ENCODE data around the gene AKR1C2. TPM values are rescaled to one million over a fixed set of nuclear protein-coding genes. Genes with fewer than 3 reads are reported as not detected.

Gene AKR1C2
- total RNA-seq, 1 donor from 2014 or later, result 0.41 TPM

DNA sequence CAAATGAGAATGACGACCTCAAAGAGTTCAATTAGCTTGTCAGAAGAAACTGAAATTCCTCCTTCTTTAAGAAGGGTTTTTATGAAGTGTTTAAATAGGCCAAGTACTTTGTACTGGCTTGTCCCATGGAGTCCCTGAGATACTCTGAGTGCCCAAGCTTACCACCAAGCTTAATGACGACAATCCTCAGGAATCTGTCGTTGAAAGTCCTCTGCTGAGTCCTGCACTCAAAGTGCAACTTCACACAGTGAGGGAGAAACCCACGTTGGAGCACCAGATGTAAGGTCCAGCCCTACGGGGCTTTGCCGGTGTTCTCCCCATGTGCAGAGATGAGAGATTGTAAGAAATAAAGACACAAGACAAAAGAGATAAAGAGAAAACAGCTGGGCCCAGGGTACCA, 42.8 kb upstream of the AKR1C2 start:
- Histone ChIP-seq H3K27ac (ENCODE audit: low read depth, low read length) (no peak overlapping the region), H3K4me1 (ENCODE audit: insufficient read depth, low read length) (no peaks in the 10 kb centered on the region), H3K27me3 (ENCODE audit: insufficient read depth, low read length) (no peaks in the 10 kb centered on the region), H3K79me2 (ENCODE audit: insufficient read depth, low read length) (no peaks in the 10 kb centered on the region), H3K9me3 (ENCODE audit: insufficient read depth, low read depth, low read length) (no peaks in the 10 kb centered on the region), H3K4me3 (ENCODE audit: insufficient read depth, low read depth, low read length) (no peak overlapping the region), H3K9ac (ENCODE audit: low read length) (no peak overlapping the region), H4K20me1 (ENCODE audit: insufficient read depth, low read length) (no peaks in the 10 kb centered on the region), H2AFZ (ENCODE audit: low read depth, low read length) (no peak overlapping the region), H3K36me3 (ENCODE audit: insufficient read depth, low read length) (no peaks in the 10 kb centered on the region), H3K4me2 (ENCODE audit: low read length) (no peak overlapping the region)
- H3K36me3 Mint-ChIP-seq (ENCODE audit: low read depth, unreplicated experiment), result no peaks in the 10 kb centered on the region
- H3K27ac Mint-ChIP-seq (ENCODE audit: unreplicated experiment), result no peak overlapping the region
- TF ChIP-seq EZH2 (IDR thresholded peaks at IDR 0.05; ENCODE audit: insufficient read depth, low read length), result no peak
- TF ChIP-seq, protein P1, sequence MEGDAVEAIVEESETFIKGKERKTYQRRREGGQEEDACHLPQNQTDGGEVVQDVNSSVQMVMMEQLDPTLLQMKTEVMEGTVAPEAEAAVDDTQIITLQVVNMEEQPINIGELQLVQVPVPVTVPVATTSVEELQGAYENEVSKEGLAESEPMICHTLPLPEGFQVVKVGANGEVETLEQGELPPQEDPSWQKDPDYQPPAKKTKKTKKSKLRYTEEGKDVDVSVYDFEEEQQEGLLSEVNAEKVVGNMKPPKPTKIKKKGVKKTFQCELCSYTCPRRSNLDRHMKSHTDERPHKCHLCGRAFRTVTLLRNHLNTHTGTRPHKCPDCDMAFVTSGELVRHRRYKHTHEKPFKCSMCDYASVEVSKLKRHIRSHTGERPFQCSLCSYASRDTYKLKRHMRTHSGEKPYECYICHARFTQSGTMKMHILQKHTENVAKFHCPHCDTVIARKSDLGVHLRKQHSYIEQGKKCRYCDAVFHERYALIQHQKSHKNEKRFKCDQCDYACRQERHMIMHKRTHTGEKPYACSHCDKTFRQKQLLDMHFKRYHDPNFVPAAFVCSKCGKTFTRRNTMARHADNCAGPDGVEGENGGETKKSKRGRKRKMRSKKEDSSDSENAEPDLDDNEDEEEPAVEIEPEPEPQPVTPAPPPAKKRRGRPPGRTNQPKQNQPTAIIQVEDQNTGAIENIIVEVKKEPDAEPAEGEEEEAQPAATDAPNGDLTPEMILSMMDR (IDR thresholded peaks at IDR 0.05; ENCODE audit: insufficient read depth, low read depth, low read length), result no peak
- no peak overlapping the region for H3K4me3 Mint-ChIP-seq (ENCODE audit: unreplicated experiment)
- peaks cover 2% of the 10 kb centered on the region for H3K4me1 Mint-ChIP-seq (ENCODE audit: low read depth, unreplicated experiment)
- H3K27me3 Mint-ChIP-seq (ENCODE audit: low read depth, unreplicated experiment), result peaks cover 2% of the 10 kb centered on the region
- FAIRE-seq (no peak), DNase-seq (ENCODE audit: low read depth) (no peak)
- H3K9me3 Mint-ChIP-seq (ENCODE audit: unreplicated experiment), result no peaks in the 10 kb centered on the region

DNA sequence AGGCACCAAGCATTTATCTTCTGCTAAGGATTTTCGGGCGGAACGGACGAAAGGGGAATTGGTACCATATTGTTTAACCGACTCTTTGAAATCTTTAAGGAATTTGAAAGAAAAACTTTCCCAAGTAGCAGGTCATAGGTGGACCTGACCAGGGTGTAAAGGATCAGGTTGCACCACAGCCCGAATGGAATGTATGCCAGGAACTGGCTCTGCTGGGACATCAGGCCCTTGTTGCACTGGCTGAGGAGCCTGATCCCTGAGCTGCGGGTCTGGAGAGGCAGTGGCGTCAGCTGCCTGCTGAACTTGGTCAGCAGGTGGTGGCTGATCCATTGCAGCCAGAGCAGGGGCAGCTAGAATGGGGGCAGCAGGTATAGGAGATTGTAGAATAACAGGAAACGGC, 41.4 kb upstream of the AKR1C2 start:
- Histone ChIP-seq H2AFZ (ENCODE audit: low read depth, low read length) (no peak overlapping the region), H3K9ac (ENCODE audit: low read length) (no peak overlapping the region), H3K27ac (ENCODE audit: low read depth, low read length) (no peak overlapping the region), H3K36me3 (ENCODE audit: insufficient read depth, low read length) (no peaks in the 10 kb centered on the region), H3K4me2 (ENCODE audit: low read length) (no peak overlapping the region), H3K27me3 (ENCODE audit: insufficient read depth, low read length) (no peaks in the 10 kb centered on the region), H3K4me1 (ENCODE audit: insufficient read depth, low read length) (no peaks in the 10 kb centered on the region), H3K9me3 (ENCODE audit: insufficient read depth, low read depth, low read length) (no peaks in the 10 kb centered on the region), H3K79me2 (ENCODE audit: insufficient read depth, low read length) (no peaks in the 10 kb centered on the region), H3K4me3 (ENCODE audit: insufficient read depth, low read depth, low read length) (no peak overlapping the region), H4K20me1 (ENCODE audit: insufficient read depth, low read length) (no peaks in the 10 kb centered on the region)
- Mint-ChIP-seq H3K9me3 (ENCODE audit: unreplicated experiment) (peaks cover 3% of the 10 kb centered on the region), H3K27ac (ENCODE audit: unreplicated experiment) (no peak overlapping the region), H3K36me3 (ENCODE audit: low read depth, unreplicated experiment) (no peaks in the 10 kb centered on the region), H3K4me3 (ENCODE audit: unreplicated experiment) (no peak overlapping the region), H3K4me1 (ENCODE audit: low read depth, unreplicated experiment) (peaks cover 8% of the 10 kb centered on the region), H3K27me3 (ENCODE audit: low read depth, unreplicated experiment) (peaks cover 2% of the 10 kb centered on the region)
- no peak for TF ChIP-seq EZH2 (IDR thresholded peaks at IDR 0.05; ENCODE audit: insufficient read depth, low read length)
- TF ChIP-seq, protein P1 (IDR thresholded peaks at IDR 0.05; ENCODE audit: insufficient read depth, low read depth, low read length), result no peak
- DNase-seq (ENCODE audit: low read depth) (no peak), FAIRE-seq (no peak)

DNA sequence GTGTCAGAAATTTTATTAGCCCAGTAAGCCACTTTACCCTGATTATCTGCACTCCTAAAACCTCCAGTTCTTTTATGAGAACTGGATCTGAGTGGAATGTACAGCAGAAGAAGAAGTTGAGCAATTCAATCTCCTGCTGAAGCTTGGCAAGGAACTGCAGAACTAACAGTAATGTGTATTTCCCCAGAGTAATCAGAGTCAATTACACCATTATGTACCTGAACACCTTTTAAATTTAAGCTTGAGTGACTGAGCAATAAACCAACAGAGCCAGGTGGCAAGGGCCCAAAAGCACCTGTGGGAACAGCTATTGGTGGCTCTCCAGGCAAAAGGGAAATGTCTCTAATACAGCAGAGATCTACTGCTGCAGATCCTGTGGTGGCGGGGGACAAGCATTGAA, 40.1 kb upstream of the AKR1C2 start:
- Histone ChIP-seq H3K36me3 (ENCODE audit: insufficient read depth, low read length) (no peaks in the 10 kb centered on the region), H3K4me2 (ENCODE audit: low read length) (no peak overlapping the region), H4K20me1 (ENCODE audit: insufficient read depth, low read length) (no peaks in the 10 kb centered on the region), H3K9ac (ENCODE audit: low read length) (no peak overlapping the region), H3K9me3 (ENCODE audit: insufficient read depth, low read depth, low read length) (no peaks in the 10 kb centered on the region), H3K27ac (ENCODE audit: low read depth, low read length) (no peak overlapping the region), H2AFZ (ENCODE audit: low read depth, low read length) (no peak overlapping the region), H3K4me3 (ENCODE audit: insufficient read depth, low read depth, low read length) (no peak overlapping the region), H3K4me1 (ENCODE audit: insufficient read depth, low read length) (no peaks in the 10 kb centered on the region), H3K27me3 (ENCODE audit: insufficient read depth, low read length) (no peaks in the 10 kb centered on the region), H3K79me2 (ENCODE audit: insufficient read depth, low read length) (no peaks in the 10 kb centered on the region)
- peaks cover 3% of the 10 kb centered on the region for H3K9me3 Mint-ChIP-seq (ENCODE audit: unreplicated experiment)
- H3K36me3 Mint-ChIP-seq (ENCODE audit: low read depth, unreplicated experiment), result no peaks in the 10 kb centered on the region
- peaks cover 2% of the 10 kb centered on the region for H3K27me3 Mint-ChIP-seq (ENCODE audit: low read depth, unreplicated experiment)
- FAIRE-seq (no peak), DNase-seq (ENCODE audit: low read depth) (no peak)
- no peak overlapping the region for H3K4me3 Mint-ChIP-seq (ENCODE audit: unreplicated experiment)
- TF ChIP-seq EZH2 (IDR thresholded peaks at IDR 0.05; ENCODE audit: insufficient read depth, low read length), result no peak
- TF ChIP-seq, protein P1 (IDR thresholded peaks at IDR 0.05; ENCODE audit: insufficient read depth, low read depth, low read length), result no peak
- no peak overlapping the region for H3K27ac Mint-ChIP-seq (ENCODE audit: unreplicated experiment)
- peaks cover 8% of the 10 kb centered on the region for H3K4me1 Mint-ChIP-seq (ENCODE audit: low read depth, unreplicated experiment)
